ENCODE results near the gene USP20.

- TF ChIP-seq PKNOX1 (IDR thresholded peaks at IDR 0.05) (no peak), SP1 (IDR thresholded peaks at IDR 0.05) (no peak), FOXM1 (IDR thresholded peaks at IDR 0.05; ENCODE audit: borderline replicate concordance) (no peak), SUZ12 (IDR thresholded peaks at IDR 0.05) (no peak), HDGF (IDR thresholded peaks at IDR 0.05; ENCODE audit: borderline replicate concordance) (no peak), FOXK2 (IDR thresholded peaks at IDR 0.05) (no peak), L3MBTL2 (conservative IDR thresholded peaks at IDR 0.05) (no peak), LEF1 (IDR thresholded peaks at IDR 0.05; ENCODE audit: borderline replicate concordance) (no peak)
These were observed 75.6 kb downstream of the USP20 start for GRCh38 chr9:129910628-129911567.
